ENCODE data around the gene SETD6. TPM values are rescaled to one million over a fixed set of nuclear protein-coding genes. Genes with fewer than 3 reads are reported as not detected.

SETD6 gene
- polyA plus RNA-seq, 2 of the 4 experiments (the other 2 are of a cell fraction) = 19.2 to 27.5 TPM

DNA sequence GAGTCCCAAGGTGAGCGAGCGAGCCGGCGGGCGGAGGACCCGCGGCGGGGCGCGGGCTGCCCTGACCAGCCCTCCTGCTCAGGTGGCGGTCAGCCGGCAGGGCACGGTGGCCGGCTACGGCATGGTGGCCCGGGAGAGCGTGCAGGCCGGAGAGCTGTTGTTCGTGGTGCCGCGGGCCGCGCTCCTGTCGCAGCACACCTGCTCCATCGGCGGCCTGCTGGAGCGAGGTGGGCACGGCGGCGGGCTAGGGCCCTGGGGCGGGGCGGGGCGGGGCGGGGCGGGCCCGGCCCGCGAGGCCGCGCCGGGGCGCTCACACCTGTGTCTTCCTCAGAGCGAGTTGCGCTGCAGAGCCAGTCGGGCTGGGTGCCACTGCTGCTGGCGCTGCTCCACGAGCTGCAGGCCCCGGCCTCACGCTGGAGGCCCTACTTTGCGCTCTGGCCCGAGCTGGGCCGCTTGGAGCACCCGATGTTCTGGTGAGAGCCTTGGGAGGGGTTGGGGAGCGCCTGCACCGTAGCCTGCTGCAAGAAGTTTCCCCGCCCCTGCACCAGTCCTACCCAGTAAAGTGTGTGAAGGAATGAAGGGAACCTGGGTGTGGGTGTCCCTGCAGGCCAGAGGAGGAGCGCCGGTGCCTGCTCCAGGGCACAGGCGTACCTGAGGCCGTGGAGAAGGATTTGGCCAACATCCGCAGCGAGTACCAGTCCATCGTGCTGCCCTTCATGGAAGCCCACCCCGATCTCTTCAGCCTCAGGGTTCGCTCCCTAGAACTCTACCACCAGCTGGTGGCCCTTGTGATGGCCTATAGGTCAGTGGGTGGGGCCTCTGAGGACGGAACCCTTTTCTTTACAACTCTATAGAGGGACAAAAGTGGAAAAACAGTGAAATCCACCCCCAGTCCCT is 802 bp downstream of the SETD6 start:
- no peak for FAIRE-seq
- POLR2A ChIA-PET = interaction anchor here (0.6 kb wide), 1 partner anchor 11 kb away, joined by 3 read pairs; no protein-coding TSS in a partner anchor

DNA sequence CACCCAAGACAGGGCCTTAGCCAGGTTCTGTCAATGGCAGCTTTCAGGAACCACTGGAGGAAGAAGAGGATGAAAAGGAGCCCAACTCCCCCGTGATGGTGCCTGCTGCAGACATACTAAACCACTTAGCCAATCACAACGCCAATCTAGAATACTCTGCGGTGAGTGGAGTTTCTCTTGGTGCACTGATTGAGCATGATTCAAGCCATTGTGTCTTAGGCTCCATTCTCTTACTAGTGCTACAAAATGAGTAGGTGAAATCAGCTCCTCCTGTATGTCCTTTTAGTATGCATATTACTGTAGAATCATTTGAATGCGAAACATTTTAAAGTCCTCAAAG is 1.4 kb downstream of the SETD6 start:
- 97% methylated on average over 4 of the region's 4 CpGs for WGBS (ENCODE audit: missing lambda C conversion rate)
- DNase-seq (ENCODE audit: low read depth in 1 of 2, low spot score in 1 of 2) = no peak
- ChIA-PET CTCF (interaction anchor here (0.6 to 1.8 kb wide), 4 partner anchors 13 to 239 kb away, joined by 3 to 6 read pairs (median 3); partner anchors contain the start of gene NDRG4), POLR2A (no interaction called here)
- no peak for FAIRE-seq
- no peaks in the 10 kb centered on the region for H3K9me3 ChIP-seq
- ATAC-seq = no peak
- TF ChIP-seq JUN (IDR thresholded peaks at IDR 0.05) (no peak), POLR2A (IDR thresholded peaks at IDR 0.05; ENCODE audit: low read length) (no peak), CEBPB (IDR thresholded peaks at IDR 0.05) (no peak), MAZ (IDR thresholded peaks at IDR 0.05; ENCODE audit: borderline replicate concordance, low read depth, low read length) (no peak), BHLHE40 (IDR thresholded peaks at IDR 0.05; ENCODE audit: low read depth, low read length) (no peak), ZNF302 (CRISPR knock-in tag; IDR thresholded peaks at IDR 0.05) (no peak), EP300 (IDR thresholded peaks at IDR 0.05) (no peak), HOXA7 (CRISPR knock-in tag; IDR thresholded peaks at IDR 0.05) (no peak)
- TF ChIP-seq, protein P1, sequence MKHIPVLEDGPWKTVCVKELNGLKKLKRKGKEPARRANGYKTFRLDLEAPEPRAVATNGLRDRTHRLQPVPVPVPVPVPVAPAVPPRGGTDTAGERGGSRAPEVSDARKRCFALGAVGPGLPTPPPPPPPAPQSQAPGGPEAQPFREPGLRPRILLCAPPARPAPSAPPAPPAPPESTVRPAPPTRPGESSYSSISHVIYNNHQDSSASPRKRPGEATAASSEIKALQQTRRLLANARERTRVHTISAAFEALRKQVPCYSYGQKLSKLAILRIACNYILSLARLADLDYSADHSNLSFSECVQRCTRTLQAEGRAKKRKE (CRISPR knock-in tag; IDR thresholded peaks at IDR 0.05; ENCODE audit: low read depth) = no peak
- TF ChIP-seq, protein P2, sequence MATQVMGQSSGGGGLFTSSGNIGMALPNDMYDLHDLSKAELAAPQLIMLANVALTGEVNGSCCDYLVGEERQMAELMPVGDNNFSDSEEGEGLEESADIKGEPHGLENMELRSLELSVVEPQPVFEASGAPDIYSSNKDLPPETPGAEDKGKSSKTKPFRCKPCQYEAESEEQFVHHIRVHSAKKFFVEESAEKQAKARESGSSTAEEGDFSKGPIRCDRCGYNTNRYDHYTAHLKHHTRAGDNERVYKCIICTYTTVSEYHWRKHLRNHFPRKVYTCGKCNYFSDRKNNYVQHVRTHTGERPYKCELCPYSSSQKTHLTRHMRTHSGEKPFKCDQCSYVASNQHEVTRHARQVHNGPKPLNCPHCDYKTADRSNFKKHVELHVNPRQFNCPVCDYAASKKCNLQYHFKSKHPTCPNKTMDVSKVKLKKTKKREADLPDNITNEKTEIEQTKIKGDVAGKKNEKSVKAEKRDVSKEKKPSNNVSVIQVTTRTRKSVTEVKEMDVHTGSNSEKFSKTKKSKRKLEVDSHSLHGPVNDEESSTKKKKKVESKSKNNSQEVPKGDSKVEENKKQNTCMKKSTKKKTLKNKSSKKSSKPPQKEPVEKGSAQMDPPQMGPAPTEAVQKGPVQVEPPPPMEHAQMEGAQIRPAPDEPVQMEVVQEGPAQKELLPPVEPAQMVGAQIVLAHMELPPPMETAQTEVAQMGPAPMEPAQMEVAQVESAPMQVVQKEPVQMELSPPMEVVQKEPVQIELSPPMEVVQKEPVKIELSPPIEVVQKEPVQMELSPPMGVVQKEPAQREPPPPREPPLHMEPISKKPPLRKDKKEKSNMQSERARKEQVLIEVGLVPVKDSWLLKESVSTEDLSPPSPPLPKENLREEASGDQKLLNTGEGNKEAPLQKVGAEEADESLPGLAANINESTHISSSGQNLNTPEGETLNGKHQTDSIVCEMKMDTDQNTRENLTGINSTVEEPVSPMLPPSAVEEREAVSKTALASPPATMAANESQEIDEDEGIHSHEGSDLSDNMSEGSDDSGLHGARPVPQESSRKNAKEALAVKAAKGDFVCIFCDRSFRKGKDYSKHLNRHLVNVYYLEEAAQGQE (IDR thresholded peaks at IDR 0.05) = no peak
- no peak overlapping the region for H3K27ac ChIP-seq
- peak overlapping the region; percentile 90 for H3K4me2 ChIP-seq
- H3K4me1 ChIP-seq = peaks cover 13% of the 10 kb centered on the region; the same call in 2 of the 3 replicates
- no peak overlapping the region for H3K4me3 ChIP-seq

More for the DNA sequence above, 802 bp downstream of the SETD6 start:
- peak overlapping the region; percentile 85 for H3K4me3 ChIP-seq
- TF ChIP-seq EP300 (IDR thresholded peaks at IDR 0.05) (no peak), POLR2A (IDR thresholded peaks at IDR 0.05; ENCODE audit: low read length) (0 out of 2 replicates have a peak, but pooled peaks have one; percentile 10), JUN (IDR thresholded peaks at IDR 0.05) (0 out of 5 replicates have a peak, but pooled peaks of 1 of the 2 experiments have one; percentile 2)
- DNase-seq (ENCODE audit: low read depth in 1 of 2, low spot score in 1 of 2) = no peak
- CTCF ChIA-PET = interaction anchor here (0.5 to 8.1 kb wide), 6 partner anchors 17 to 240 kb away, joined by 3 to 71 read pairs (median 4); partner anchors contain the start of gene NDRG4
- H3K4me1 ChIP-seq = peaks cover 13% of the 10 kb centered on the region; the same call in 2 of the 3 replicates
- H3K27ac ChIP-seq = peak overlapping the region; percentile 87 to 94
- H3K4me2 ChIP-seq = peak overlapping the region; percentile 90
- peak; percentile 41 for ATAC-seq
- H3K9me3 ChIP-seq = no peaks in the 10 kb centered on the region
- WGBS (ENCODE audit: missing lambda C conversion rate) = 83% methylated on average over 10 of the region's 66 CpGs

DNA sequence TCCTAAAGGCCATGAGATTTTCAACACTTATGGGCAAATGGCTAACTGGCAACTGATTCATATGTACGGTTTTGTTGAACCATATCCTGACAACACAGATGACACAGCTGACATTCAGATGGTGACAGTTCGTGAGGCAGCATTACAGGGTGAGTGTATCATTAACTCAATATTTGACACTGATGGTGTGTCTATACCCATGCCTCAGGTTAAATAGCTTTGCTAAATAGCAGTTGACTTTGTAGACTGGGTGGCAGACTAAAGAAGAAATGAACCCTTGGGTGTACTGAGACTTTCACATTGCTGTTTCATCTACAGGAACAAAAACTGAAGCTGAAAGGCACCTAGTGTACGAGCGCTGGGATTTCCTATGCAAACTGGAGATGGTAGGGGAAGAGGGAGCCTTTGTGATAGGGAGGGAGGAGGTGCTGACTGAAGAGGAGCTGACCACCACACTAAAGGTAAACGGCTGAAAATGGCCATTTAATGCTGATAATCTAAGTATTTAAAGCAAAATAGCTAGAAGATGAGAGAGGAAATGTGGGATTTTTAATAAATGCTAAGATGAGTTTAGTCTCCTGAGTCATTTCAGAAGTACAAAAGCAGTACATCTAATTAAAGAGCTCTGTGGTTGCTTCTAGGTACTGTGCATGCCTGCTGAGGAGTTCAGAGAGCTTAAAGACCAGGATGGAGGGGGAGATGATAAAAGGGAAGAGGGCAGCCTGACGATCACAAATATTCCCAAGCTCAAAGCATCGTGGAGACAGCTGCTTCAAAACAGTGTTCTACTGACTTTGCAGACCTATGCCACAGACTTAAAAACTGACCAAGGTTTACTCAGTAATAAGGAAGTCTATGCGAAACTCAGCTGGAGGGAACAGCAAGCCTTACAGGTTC is 3.0 kb downstream of the SETD6 start:
- 70% methylated on average over 8 of the region's 8 CpGs for WGBS (ENCODE audit: missing lambda C conversion rate)
- Histone ChIP-seq H3K4me2 (no peak overlapping the region), H3K27ac (no peak overlapping the region), H3K4me3 (no peak overlapping the region), H3K9me3 (no peaks in the 10 kb centered on the region), H3K4me1 (peaks cover 13% of the 10 kb centered on the region; the same call in 2 of the 3 replicates)
- ATAC-seq (no peak), FAIRE-seq (no peak), DNase-seq (ENCODE audit: low read depth in 1 of 2, low spot score in 1 of 2) (no peak)
- ChIA-PET POLR2A (no interaction called here), CTCF (interaction anchor here (0.5 to 7.1 kb wide), 13 partner anchors 8 to 238 kb away, joined by 3 to 43 read pairs (median 3); no protein-coding TSS in a partner anchor)
- TF ChIP-seq RFX5 (IDR thresholded peaks at IDR 0.05) = no peak
- TF ChIP-seq, protein P1 (CRISPR knock-in tag; IDR thresholded peaks at IDR 0.05; ENCODE audit: low read depth) = no peak
- TF ChIP-seq MAZ (IDR thresholded peaks at IDR 0.05; ENCODE audit: borderline replicate concordance, low read depth, low read length) = no peak
- no peak for TF ChIP-seq RCOR1 (IDR thresholded peaks at IDR 0.05; ENCODE audit: low read depth, low read length)
- TF ChIP-seq POLR2A (IDR thresholded peaks at IDR 0.05; ENCODE audit: low read length) = no peak
- TF ChIP-seq, protein P3, sequence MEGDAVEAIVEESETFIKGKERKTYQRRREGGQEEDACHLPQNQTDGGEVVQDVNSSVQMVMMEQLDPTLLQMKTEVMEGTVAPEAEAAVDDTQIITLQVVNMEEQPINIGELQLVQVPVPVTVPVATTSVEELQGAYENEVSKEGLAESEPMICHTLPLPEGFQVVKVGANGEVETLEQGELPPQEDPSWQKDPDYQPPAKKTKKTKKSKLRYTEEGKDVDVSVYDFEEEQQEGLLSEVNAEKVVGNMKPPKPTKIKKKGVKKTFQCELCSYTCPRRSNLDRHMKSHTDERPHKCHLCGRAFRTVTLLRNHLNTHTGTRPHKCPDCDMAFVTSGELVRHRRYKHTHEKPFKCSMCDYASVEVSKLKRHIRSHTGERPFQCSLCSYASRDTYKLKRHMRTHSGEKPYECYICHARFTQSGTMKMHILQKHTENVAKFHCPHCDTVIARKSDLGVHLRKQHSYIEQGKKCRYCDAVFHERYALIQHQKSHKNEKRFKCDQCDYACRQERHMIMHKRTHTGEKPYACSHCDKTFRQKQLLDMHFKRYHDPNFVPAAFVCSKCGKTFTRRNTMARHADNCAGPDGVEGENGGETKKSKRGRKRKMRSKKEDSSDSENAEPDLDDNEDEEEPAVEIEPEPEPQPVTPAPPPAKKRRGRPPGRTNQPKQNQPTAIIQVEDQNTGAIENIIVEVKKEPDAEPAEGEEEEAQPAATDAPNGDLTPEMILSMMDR (IDR thresholded peaks at IDR 0.05) = no peak
- no peak for TF ChIP-seq CHD4 (IDR thresholded peaks at IDR 0.05; ENCODE audit: borderline replicate concordance)
- TF ChIP-seq, protein P2 (IDR thresholded peaks at IDR 0.05) = no peak
- no peak for TF ChIP-seq ZFP36 (IDR thresholded peaks at IDR 0.05; ENCODE audit: borderline replicate concordance, partially characterized antibody)
- TF ChIP-seq BHLHE40 (IDR thresholded peaks at IDR 0.05; ENCODE audit: low read depth, low read length) = no peak

All from A549 (cell line).